Liver (tissue), 3 donors: Measurements from ENCODE around the gene TSPEAR.

ENCODE experiments used
- CTCF ChIP-seq: fragments of 150-350 bp; IDR thresholded peaks from 2 replicates; pipeline ENCODE4 v1.5.1; 2017; ENCODE audit warnings: improper control_type of control experiment, low read depth, low read length; ENCODE audit not compliant: missing input control
- FOXA1 ChIP-seq: IDR thresholded peaks from 2 replicates; pipeline ENCODE4 v1.6.1; 2016; ENCODE audit warnings: antibody characterized with exemption
- RAD21 ChIP-seq, 2 donors: IDR thresholded peaks; 2 replicates each; pipeline ENCODE4 v1.6.1; 2016; ENCODE audit warnings: antibody characterized with exemption in 2 of 2, mild to moderate bottlenecking in 2 of 2
- REST ChIP-seq: IDR thresholded peaks from 2 replicates; pipeline ENCODE4 v1.6.1; 2016; ENCODE audit warnings: antibody characterized with exemption, mild to moderate bottlenecking
- SP1 ChIP-seq: IDR thresholded peaks from 2 replicates; pipeline ENCODE4 v1.6.1; 2018; ENCODE audit warnings: antibody characterized with exemption, mild to moderate bottlenecking
- donor health status: healthy.
- donor health status: healthy.

- TF ChIP-seq CTCF (no peak), REST (no peak), FOXA1 (no peak), SP1 (no peak), RAD21 (IDR thresholded peaks at IDR 0.05) (no peak)
Observed at GRCh38 chr21:44511219-44511937, 200.0 kb downstream of the TSPEAR start.
